Mucosa of descending colon (tissue), 3 donors: ENCODE measurements around the gene ELP2. TPM values are rescaled to one million over a fixed set of nuclear protein-coding genes. Genes with fewer than 3 reads are reported as not detected.

Experiments
- ATAC-seq: fragments of 200-7000 bp; cut with Tn5 transposase; one replicate; pipeline ENCODE4 v1.9.1; 2020; ENCODE audit warnings: mild to moderate bottlenecking, moderate library complexity
- DNase-seq, 3 donors: peaks; one replicate each; pipeline ENCODE4 v3.0.0-alpha.2; 2020
- H3K36me3 ChIP-seq: fragments of 200-600 bp; one replicate; pipeline ENCODE4 v1.8.0; 2021; ENCODE audit warnings: low read depth, mild to moderate bottlenecking
- H3K4me1 ChIP-seq: fragments of 200-600 bp; one replicate; pipeline ENCODE4 v1.8.0; 2021; ENCODE audit warnings: low read depth, mild to moderate bottlenecking
- H3K4me3 ChIP-seq: fragments of 200-600 bp; one replicate; pipeline ENCODE4 v1.8.0; 2021; ENCODE audit warnings: mild to moderate bottlenecking
- H3K9me3 ChIP-seq: fragments of 200-600 bp; one replicate; pipeline ENCODE4 v1.8.0; 2021; ENCODE audit warnings: mild to moderate bottlenecking
- CTCF ChIP-seq: fragments of 200-600 bp; IDR thresholded peaks from one replicate; pipeline ENCODE4 v1.8.0; 2022; ENCODE audit warnings: antibody characterized with exemption, mild to moderate bottlenecking
- intact Hi-C, 2 donors: fragments of 100-400 bp; cut with DNase I in 1 of 2; cut with micrococcal nuclease in 1 of 2; formaldehyde crosslinking; loops; one replicate each; pipeline versions ENCODE4 v1.11.0 to v1.11.1; 2022; cut with DNase I, micrococcal nuclease
- total RNA-seq, 3 donors: library from RNA; stranded (reverse); fragmentation: NEBNext Ultra II Directional in 2 of 3; extraction: Animal tissue kit (Norgen Biotek cat#: 25700) in 2 of 3; gene quantifications; one replicate each; pipeline versions ENCODE4 v1.2.1 to v1.2.4, GENCODE V29; 2021 to 2023
- donor health status: DM: no; HTN: no; CAD: no; lungs with moderate emphysema.
- donor health status: DM: no; HTN: no; CAD: no.
- donor health status: DM: no; HTN: yes; CAD: no.

The ELP2 gene
- total RNA-seq, 3 donors from 2014 or later = 45.4 to 62.9 (median 55.4) TPM

- Histone ChIP-seq H3K4me1 (no peaks in the 10 kb centered on the region), H3K9me3 (no peaks in the 10 kb centered on the region), H3K36me3 (no peaks in the 10 kb centered on the region), H3K4me3 (no peak overlapping the region)
- DNase-seq = no peak
- no peak for TF ChIP-seq CTCF
- ATAC-seq = peak; percentile 12
- intact Hi-C loops = no loop called here
Observed at GRCh38 chr18:36153203-36153602, 23.5 kb downstream of the ELP2 start.

- intact Hi-C loops = no loop called here
- Histone ChIP-seq H3K4me3 (no peak overlapping the region), H3K4me1 (no peaks in the 10 kb centered on the region), H3K9me3 (no peaks in the 10 kb centered on the region), H3K36me3 (no peaks in the 10 kb centered on the region)
- DNase-seq = no peak
- TF ChIP-seq CTCF = no peak
- no peak for ATAC-seq
Observed at GRCh38 chr18:36153771-36154170, 24.1 kb downstream of the ELP2 start.

GRCh38 chr18:36155851-36156757, 26.4 kb downstream of the ELP2 start:
- Histone ChIP-seq H3K4me3 (no peak overlapping the region), H3K36me3 (peaks cover 8% of the 10 kb centered on the region), H3K4me1 (no peaks in the 10 kb centered on the region), H3K9me3 (no peaks in the 10 kb centered on the region)
- ATAC-seq = no peak
- TF ChIP-seq CTCF = no peak
- intact Hi-C loops = no loop called here
- no peak for DNase-seq

- ATAC-seq = no peak
- TF ChIP-seq CTCF = no peak
- intact Hi-C loops = no loop called here
- no peak for DNase-seq
- no peaks in the 10 kb centered on the region for H3K9me3 ChIP-seq
- H3K4me3 ChIP-seq = no peak overlapping the region
- H3K4me1 ChIP-seq = no peaks in the 10 kb centered on the region
- peaks cover 16% of the 10 kb centered on the region for H3K36me3 ChIP-seq
Observed at GRCh38 chr18:36157441-36157840, 27.7 kb downstream of the ELP2 start.

- TF ChIP-seq CTCF = no peak
- Histone ChIP-seq H3K4me1 (no peaks in the 10 kb centered on the region), H3K36me3 (peaks cover 16% of the 10 kb centered on the region), H3K9me3 (no peaks in the 10 kb centered on the region), H3K4me3 (no peak overlapping the region)
- intact Hi-C loops = no loop called here
- DNase-seq (no peak), ATAC-seq (no peak)
Observed at GRCh38 chr18:36158266-36158867, 28.7 kb downstream of the ELP2 start.
